WTC11 (cell line): ENCODE measurements around the gene LRRIQ1. TPM values are rescaled to one million over a fixed set of nuclear protein-coding genes. Genes with fewer than 3 reads are reported as not detected.

Source experiments
- ATAC-seq: fragments of 200-7000 bp; cut with Tn5 transposase; 2 replicates; pipeline ENCODE4 v1.10.0; 2021; ENCODE audit warnings: mild to moderate bottlenecking, moderate library complexity
- CTCF ChIA-PET: fragments of 300-600 bp; sonication (Branson Sonifier 250); formaldehyde crosslinking; loops from one replicate; lab custom pipeline; 2021; ENCODE audit warnings: antibody characterized with exemption; lab: Charles Lee
- POLR2A ChIA-PET: fragments of 350-600 bp; sonication (Branson Sonifier 250); formaldehyde crosslinking; loops from one replicate; lab custom pipeline; 2021; ENCODE audit warnings: antibody characterized with exemption; lab: Charles Lee
- DNase-seq: peaks from one replicate; pipeline ENCODE4 v3.0.0; 2021; ENCODE audit warnings: low spot score
- H3K27ac Mint-ChIP-seq: 2 replicates; pipeline ENCODE4 v1.8.0; 2021; ENCODE audit warnings: mixed read lengths
- H3K27me3 Mint-ChIP-seq: 2 replicates; pipeline ENCODE4 v1.8.0; 2021; ENCODE audit warnings: low read depth, mild to moderate bottlenecking, moderate library complexity, mixed read lengths
- H3K36me3 Mint-ChIP-seq: 2 replicates; pipeline ENCODE4 v1.8.0; 2021; ENCODE audit warnings: mixed read lengths
- H3K4me1 Mint-ChIP-seq: 2 replicates; pipeline ENCODE4 v1.8.0; 2022; ENCODE audit warnings: mixed read lengths
- H3K4me3 Mint-ChIP-seq: 2 replicates; pipeline ENCODE4 v1.8.0; 2021; ENCODE audit warnings: mild to moderate bottlenecking, moderate library complexity, mixed read lengths
- H3K9me3 Mint-ChIP-seq: 2 replicates; pipeline ENCODE4 v1.8.0; 2021; ENCODE audit warnings: mixed read lengths
- CBFB ChIP-seq: sonication (generic); formaldehyde crosslinking; IDR thresholded peaks from 2 replicates; pipeline ENCODE4 v1.8.1; 2022; ENCODE audit warnings: mild to moderate bottlenecking, low read depth, missing genetic modification reagents
- ELF4 ChIP-seq: sonication (generic); formaldehyde crosslinking; IDR thresholded peaks from 2 replicates; pipeline ENCODE4 v1.8.1; 2022; ENCODE audit warnings: low read depth, mild to moderate bottlenecking, moderate library complexity, missing genetic modification reagents
- FOXJ3 ChIP-seq: sonication (generic); formaldehyde crosslinking; IDR thresholded peaks from 2 replicates; pipeline ENCODE4 v1.9.0; 2021; ENCODE audit warnings: missing genetic modification reagents, mild to moderate bottlenecking, borderline replicate concordance
- GRHL2 ChIP-seq: fragments of 250-450 bp; sonication (Bioruptor Pico); IDR thresholded peaks from 2 replicates; pipeline ENCODE4 v1.8.0; 2022; ENCODE audit warnings: mild to moderate bottlenecking, moderate library complexity; ENCODE audit not compliant: insufficient replicate concordance, severe bottlenecking
- MXD4 ChIP-seq: fragments of 250-450 bp; sonication (Bioruptor Pico); IDR thresholded peaks from 2 replicates; pipeline ENCODE4 v1.8.0; 2021; ENCODE audit warnings: mild to moderate bottlenecking, moderate library complexity, borderline replicate concordance
- NFATC4 ChIP-seq: fragments of 250-450 bp; sonication (Bioruptor Pico); IDR thresholded peaks from 2 replicates; pipeline ENCODE4 v1.9.0; 2021; ENCODE audit warnings: mild to moderate bottlenecking
- NFE2L1 ChIP-seq: sonication (generic); formaldehyde crosslinking; IDR thresholded peaks from 2 replicates; pipeline ENCODE4 v1.8.1; 2023; ENCODE audit warnings: missing genetic modification reagents
- NR2C2 ChIP-seq: sonication (generic); formaldehyde crosslinking; IDR thresholded peaks from 2 replicates; pipeline ENCODE4 v1.8.0; 2022; ENCODE audit warnings: mild to moderate bottlenecking, missing genetic modification reagents
- OVOL2 ChIP-seq: fragments of 250-450 bp; sonication (Bioruptor Pico); IDR thresholded peaks from 2 replicates; pipeline ENCODE4 v1.9.0; 2021; ENCODE audit warnings: mild to moderate bottlenecking, borderline replicate concordance
- RELA ChIP-seq: sonication (generic); formaldehyde crosslinking; IDR thresholded peaks from 2 replicates; pipeline ENCODE4 v1.8.1; 2022; ENCODE audit warnings: missing genetic modification reagents, mild to moderate bottlenecking, borderline replicate concordance
- RORB ChIP-seq: fragments of 250-450 bp; sonication (Bioruptor Pico); IDR thresholded peaks from 2 replicates; pipeline ENCODE4 v1.9.0; 2021; ENCODE audit warnings: mild to moderate bottlenecking
- ZNF263 ChIP-seq: sonication (generic); formaldehyde crosslinking; IDR thresholded peaks from 2 replicates; pipeline ENCODE4 v1.8.1; 2022; ENCODE audit warnings: low read depth, mild to moderate bottlenecking, moderate library complexity, missing genetic modification reagents
- total RNA-seq: library from RNA; stranded (reverse); gene quantifications from 3 replicates; pipeline ENCODE4 v1.2.3, GENCODE V29; 2021
- TF ChIP-seq, protein P1 (sequence below): fragments of 250-450 bp; sonication (Bioruptor Pico); IDR thresholded peaks from 2 replicates; pipeline ENCODE4 v1.9.0; 2021; ENCODE audit warnings: mild to moderate bottlenecking, borderline replicate concordance
- TF ChIP-seq, protein P2 (sequence below): sonication (generic); formaldehyde crosslinking; IDR thresholded peaks from 2 replicates; pipeline ENCODE4 v1.8.1; 2023; ENCODE audit warnings: mild to moderate bottlenecking, moderate library complexity, missing genetic modification reagents
- TF ChIP-seq, protein P3 (sequence below): sonication (generic); formaldehyde crosslinking; IDR thresholded peaks from 2 replicates; pipeline ENCODE4 v1.8.1; 2022; ENCODE audit warnings: mild to moderate bottlenecking, missing genetic modification reagents, moderate library complexity, borderline replicate concordance
- TF ChIP-seq, protein P4 (sequence below): sonication (generic); formaldehyde crosslinking; IDR thresholded peaks from 2 replicates; pipeline ENCODE4 v1.8.1; 2023; ENCODE audit warnings: mild to moderate bottlenecking, missing genetic modification reagents, moderate library complexity
- TF ChIP-seq, protein P5 (sequence below): sonication (generic); formaldehyde crosslinking; IDR thresholded peaks from 2 replicates; pipeline ENCODE4 v1.8.1; 2023; ENCODE audit warnings: mild to moderate bottlenecking, missing genetic modification reagents
- TF ChIP-seq, protein P6 (sequence below): fragments of 250-450 bp; sonication (Bioruptor Pico); IDR thresholded peaks from 2 replicates; pipeline ENCODE4 v1.9.0; 2021; ENCODE audit warnings: moderate library complexity, mild to moderate bottlenecking, inconsistent platforms, borderline replicate concordance
- TF ChIP-seq, protein P7 (sequence below): sonication (generic); formaldehyde crosslinking; IDR thresholded peaks from 2 replicates; pipeline ENCODE4 v1.8.0; 2023; ENCODE audit warnings: missing genetic modification reagents
- TF ChIP-seq, protein P8 (sequence below): fragments of 250-450 bp; sonication (Bioruptor Pico); conservative IDR thresholded peaks from 2 replicates; pipeline ENCODE4 v1.9.0; 2021; ENCODE audit warnings: mild to moderate bottlenecking

The LRRIQ1 gene
- total RNA-seq, 1 experiment from 2014 or later, result 1.3 TPM

DNA sequence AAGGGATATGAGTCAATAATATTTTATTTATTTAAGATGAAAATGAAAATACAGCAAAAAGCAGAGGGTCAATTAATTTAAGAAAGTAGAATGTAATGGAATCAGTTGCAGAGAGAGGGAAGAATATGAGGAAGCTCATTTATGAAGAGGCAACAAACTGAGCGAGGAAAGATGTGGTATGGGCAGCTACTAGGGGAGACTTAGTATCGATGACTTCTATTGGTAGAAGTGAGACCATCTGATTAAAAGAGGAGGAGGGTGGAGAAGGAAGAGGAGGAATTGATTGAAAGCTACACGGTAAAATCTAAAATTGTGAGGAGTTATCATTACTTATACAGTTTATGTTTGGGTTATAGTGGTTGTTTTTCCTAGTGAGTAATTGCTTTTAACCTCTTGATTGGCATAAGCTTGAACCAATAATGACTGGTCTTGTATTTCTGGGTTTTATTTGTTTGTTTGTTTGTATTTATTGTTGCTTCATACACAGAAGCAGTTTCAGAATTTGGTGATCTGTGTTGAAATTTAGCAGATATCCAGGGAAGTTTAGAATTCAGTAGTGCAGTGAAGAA is 121.0 kb downstream of the LRRIQ1 start (continued):
- TF ChIP-seq, protein P1, sequence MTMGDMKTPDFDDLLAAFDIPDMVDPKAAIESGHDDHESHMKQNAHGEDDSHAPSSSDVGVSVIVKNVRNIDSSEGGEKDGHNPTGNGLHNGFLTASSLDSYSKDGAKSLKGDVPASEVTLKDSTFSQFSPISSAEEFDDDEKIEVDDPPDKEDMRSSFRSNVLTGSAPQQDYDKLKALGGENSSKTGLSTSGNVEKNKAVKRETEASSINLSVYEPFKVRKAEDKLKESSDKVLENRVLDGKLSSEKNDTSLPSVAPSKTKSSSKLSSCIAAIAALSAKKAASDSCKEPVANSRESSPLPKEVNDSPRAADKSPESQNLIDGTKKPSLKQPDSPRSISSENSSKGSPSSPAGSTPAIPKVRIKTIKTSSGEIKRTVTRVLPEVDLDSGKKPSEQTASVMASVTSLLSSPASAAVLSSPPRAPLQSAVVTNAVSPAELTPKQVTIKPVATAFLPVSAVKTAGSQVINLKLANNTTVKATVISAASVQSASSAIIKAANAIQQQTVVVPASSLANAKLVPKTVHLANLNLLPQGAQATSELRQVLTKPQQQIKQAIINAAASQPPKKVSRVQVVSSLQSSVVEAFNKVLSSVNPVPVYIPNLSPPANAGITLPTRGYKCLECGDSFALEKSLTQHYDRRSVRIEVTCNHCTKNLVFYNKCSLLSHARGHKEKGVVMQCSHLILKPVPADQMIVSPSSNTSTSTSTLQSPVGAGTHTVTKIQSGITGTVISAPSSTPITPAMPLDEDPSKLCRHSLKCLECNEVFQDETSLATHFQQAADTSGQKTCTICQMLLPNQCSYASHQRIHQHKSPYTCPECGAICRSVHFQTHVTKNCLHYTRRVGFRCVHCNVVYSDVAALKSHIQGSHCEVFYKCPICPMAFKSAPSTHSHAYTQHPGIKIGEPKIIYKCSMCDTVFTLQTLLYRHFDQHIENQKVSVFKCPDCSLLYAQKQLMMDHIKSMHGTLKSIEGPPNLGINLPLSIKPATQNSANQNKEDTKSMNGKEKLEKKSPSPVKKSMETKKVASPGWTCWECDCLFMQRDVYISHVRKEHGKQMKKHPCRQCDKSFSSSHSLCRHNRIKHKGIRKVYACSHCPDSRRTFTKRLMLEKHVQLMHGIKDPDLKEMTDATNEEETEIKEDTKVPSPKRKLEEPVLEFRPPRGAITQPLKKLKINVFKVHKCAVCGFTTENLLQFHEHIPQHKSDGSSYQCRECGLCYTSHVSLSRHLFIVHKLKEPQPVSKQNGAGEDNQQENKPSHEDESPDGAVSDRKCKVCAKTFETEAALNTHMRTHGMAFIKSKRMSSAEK (CRISPR knock-in tag), result no peak
- TF ChIP-seq OVOL2 (CRISPR knock-in tag) (no peak), ELF4 (CRISPR knock-in tag) (no peak), CBFB (no peak), ZNF263 (no peak), MXD4 (CRISPR knock-in tag) (no peak), FOXJ3 (no peak)
- TF ChIP-seq, protein P2, sequence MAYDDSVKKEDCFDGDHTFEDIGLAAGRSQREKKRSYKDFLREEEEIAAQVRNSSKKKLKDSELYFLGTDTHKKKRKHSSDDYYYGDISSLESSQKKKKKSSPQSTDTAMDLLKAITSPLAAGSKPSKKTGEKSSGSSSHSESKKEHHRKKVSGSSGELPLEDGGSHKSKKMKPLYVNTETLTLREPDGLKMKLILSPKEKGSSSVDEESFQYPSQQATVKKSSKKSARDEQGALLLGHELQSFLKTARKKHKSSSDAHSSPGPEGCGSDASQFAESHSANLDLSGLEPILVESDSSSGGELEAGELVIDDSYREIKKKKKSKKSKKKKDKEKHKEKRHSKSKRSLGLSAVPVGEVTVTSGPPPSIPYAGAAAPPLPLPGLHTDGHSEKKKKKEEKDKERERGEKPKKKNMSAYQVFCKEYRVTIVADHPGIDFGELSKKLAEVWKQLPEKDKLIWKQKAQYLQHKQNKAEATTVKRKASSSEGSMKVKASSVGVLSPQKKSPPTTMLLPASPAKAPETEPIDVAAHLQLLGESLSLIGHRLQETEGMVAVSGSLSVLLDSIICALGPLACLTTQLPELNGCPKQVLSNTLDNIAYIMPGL (CRISPR knock-in tag), result no peak
- TF ChIP-seq, protein P3, sequence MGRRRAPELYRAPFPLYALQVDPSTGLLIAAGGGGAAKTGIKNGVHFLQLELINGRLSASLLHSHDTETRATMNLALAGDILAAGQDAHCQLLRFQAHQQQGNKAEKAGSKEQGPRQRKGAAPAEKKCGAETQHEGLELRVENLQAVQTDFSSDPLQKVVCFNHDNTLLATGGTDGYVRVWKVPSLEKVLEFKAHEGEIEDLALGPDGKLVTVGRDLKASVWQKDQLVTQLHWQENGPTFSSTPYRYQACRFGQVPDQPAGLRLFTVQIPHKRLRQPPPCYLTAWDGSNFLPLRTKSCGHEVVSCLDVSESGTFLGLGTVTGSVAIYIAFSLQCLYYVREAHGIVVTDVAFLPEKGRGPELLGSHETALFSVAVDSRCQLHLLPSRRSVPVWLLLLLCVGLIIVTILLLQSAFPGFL (CRISPR knock-in tag), result no peak
- TF ChIP-seq, protein P4, sequence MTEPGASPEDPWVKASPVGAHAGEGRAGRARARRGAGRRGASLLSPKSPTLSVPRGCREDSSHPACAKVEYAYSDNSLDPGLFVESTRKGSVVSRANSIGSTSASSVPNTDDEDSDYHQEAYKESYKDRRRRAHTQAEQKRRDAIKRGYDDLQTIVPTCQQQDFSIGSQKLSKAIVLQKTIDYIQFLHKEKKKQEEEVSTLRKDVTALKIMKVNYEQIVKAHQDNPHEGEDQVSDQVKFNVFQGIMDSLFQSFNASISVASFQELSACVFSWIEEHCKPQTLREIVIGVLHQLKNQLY (CRISPR knock-in tag), result no peak

DNA sequence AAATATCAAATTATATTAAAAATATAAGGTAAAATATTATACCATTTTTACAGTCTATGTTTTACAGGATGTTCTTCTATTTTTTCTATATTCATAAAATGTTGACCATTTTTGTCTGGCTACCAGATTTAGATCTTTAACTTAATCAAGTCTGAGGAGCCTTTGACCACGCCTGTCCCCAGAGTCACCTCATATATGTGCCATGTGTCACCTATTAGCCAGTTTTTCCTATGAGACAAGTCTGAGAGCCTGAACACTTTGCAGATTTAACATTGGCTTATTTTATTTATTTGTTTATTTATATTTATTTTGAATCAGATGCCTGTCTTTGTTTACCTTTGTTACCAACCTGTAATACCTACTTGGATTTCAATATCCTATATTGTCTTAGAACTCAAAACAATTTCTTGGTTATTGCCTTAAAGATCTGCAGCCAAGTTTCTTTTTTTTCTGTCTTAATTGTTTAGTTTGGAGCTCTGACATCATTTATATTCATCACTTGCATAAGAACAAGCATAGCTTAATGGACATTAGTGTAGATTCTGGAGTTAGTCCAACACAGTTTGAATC is 127.7 kb downstream of the LRRIQ1 start:
- Mint-ChIP-seq H3K9me3 (no peaks in the 10 kb centered on the region), H3K27me3 (no peaks in the 10 kb centered on the region; the same call in none of the 2 replicates), H3K27ac (no peak overlapping the region), H3K36me3 (no peaks in the 10 kb centered on the region), H3K4me1 (no peaks in the 10 kb centered on the region), H3K4me3 (no peak overlapping the region)
- ChIA-PET CTCF (interaction anchor here (1.5 kb wide), 1 partner anchor 8 kb away, joined by 3 read pairs; no protein-coding TSS in a partner anchor), POLR2A (no interaction called here)
- DNase-seq (no peak), ATAC-seq (no peak)
- TF ChIP-seq, protein P5, sequence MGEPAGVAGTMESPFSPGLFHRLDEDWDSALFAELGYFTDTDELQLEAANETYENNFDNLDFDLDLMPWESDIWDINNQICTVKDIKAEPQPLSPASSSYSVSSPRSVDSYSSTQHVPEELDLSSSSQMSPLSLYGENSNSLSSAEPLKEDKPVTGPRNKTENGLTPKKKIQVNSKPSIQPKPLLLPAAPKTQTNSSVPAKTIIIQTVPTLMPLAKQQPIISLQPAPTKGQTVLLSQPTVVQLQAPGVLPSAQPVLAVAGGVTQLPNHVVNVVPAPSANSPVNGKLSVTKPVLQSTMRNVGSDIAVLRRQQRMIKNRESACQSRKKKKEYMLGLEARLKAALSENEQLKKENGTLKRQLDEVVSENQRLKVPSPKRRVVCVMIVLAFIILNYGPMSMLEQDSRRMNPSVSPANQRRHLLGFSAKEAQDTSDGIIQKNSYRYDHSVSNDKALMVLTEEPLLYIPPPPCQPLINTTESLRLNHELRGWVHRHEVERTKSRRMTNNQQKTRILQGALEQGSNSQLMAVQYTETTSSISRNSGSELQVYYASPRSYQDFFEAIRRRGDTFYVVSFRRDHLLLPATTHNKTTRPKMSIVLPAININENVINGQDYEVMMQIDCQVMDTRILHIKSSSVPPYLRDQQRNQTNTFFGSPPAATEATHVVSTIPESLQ, result no peak
- TF ChIP-seq NFATC4 (no peak), NFE2L1 (CRISPR knock-in tag) (no peak), RELA (CRISPR knock-in tag) (no peak), GRHL2 (CRISPR knock-in tag) (no peak), RORB (no peak), NR2C2 (no peak)
- TF ChIP-seq, protein P6, sequence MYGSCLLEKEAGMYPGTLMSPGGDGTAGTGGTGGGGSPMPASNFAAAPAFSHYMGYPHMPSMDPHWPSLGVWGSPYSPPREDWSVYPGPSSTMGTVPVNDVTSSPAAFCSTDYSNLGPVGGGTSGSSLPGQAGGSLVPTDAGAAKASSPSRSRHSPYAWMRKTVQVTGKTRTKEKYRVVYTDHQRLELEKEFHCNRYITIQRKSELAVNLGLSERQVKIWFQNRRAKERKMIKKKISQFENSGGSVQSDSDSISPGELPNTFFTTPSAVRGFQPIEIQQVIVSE, result no peak
- TF ChIP-seq, protein P7, sequence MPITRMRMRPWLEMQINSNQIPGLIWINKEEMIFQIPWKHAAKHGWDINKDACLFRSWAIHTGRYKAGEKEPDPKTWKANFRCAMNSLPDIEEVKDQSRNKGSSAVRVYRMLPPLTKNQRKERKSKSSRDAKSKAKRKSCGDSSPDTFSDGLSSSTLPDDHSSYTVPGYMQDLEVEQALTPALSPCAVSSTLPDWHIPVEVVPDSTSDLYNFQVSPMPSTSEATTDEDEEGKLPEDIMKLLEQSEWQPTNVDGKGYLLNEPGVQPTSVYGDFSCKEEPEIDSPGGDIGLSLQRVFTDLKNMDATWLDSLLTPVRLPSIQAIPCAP (CRISPR knock-in tag), result no peak
- TF ChIP-seq, protein P8, sequence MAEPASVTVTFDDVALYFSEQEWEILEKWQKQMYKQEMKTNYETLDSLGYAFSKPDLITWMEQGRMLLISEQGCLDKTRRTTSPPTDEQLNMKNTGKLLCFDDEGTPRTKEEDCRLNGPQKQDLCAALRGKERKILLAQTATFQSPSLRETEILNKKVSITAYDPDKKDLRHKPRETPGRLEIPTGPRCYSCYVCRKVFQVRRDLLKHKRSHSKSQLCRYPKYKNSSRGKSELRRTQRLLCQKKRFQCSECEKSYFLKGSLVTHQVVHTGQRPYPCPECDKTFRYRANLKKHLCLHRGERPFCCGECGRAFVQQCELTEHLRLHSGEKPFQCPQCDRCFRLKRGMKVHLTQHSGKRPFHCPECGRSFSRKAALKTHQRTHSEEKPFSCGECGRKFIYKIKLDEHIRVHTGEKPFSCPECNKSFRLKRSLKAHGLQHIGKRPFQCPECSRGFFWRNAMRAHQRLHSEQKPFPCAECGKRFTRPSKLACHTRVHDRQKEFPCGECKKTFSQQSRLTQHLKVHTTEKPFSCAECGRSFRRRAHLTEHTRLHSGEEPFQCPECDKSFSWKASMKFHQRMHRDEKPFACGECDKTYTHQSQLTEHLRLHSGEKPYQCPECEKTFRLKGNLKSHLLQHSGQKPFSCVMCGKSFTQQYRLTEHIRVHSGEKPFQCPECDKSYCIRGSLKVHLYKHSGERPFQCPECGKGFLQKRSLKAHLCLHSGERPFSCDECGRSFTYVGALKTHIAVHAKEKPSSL (CRISPR knock-in tag), result no peak
- TF ChIP-seq, protein P3 (CRISPR knock-in tag), result no peak
